Activated T-cell treated with anti-CD3 and anti-CD28 coated beads, Interleukin-2, amount 50 U/mL, for 24 hours (primary cell): ENCODE results near the gene RNF13.
"Not testable (repeated sequence)": the region's sequence is repeated elsewhere in the genome, so short reads cannot be mapped to it uniquely, and the experiment has no call there.

Source experiments
- DNase-seq: peaks from one replicate; pipeline ENCODE4 v3.0.0-alpha.2; 2020
- H3K27ac Mint-ChIP-seq: 2 replicates; pipeline ENCODE4 v1.8.0; 2020; ENCODE audit warnings: mild to moderate bottlenecking, mixed read lengths
- H3K27me3 Mint-ChIP-seq: 2 replicates; pipeline ENCODE4 v1.8.0; 2020; ENCODE audit warnings: mixed read lengths
- H3K36me3 Mint-ChIP-seq: 2 replicates; pipeline ENCODE4 v1.8.0; 2020; ENCODE audit warnings: low read depth, mixed read lengths
- H3K4me1 Mint-ChIP-seq: 2 replicates; pipeline ENCODE4 v1.8.0; 2020; ENCODE audit warnings: low read depth, mixed read lengths
- H3K4me3 Mint-ChIP-seq: 2 replicates; pipeline ENCODE4 v1.8.0; 2020; ENCODE audit warnings: mild to moderate bottlenecking, moderate library complexity, mixed read lengths
- H3K9me3 Mint-ChIP-seq: 2 replicates; pipeline ENCODE4 v1.8.0; 2020; ENCODE audit warnings: mixed read lengths

Gene RNF13

DNA sequence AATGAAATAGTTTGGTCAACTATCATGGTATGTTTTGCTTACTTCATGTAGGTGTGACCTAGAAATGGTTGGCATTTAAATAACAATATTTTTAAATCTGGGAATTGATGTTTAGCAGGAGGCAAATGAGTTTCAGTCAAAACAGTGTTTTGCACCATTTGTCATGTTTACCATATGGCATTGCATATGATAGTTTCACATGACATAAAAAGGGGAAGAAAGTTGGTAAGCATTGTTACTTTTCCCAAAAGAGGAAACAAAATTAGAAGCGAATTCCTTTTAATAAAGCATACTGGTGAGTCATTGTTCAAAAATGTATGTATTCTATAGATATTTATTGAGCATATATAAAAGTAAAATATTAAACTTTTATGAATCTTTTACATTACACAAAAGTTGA, 2.3 kb downstream of the RNF13 start:
- DNase-seq, result no peak
- H3K4me1 Mint-ChIP-seq, result peaks cover 67% of the 10 kb centered on the region
- peaks cover 34% of the 10 kb centered on the region for H3K36me3 Mint-ChIP-seq
- H3K9me3 Mint-ChIP-seq, result no peaks in the 10 kb centered on the region
- H3K27me3 Mint-ChIP-seq, result no peaks in the 10 kb centered on the region
- no peak overlapping the region for H3K27ac Mint-ChIP-seq
- H3K4me3 Mint-ChIP-seq, result peak overlapping the region; percentile 96

DNA sequence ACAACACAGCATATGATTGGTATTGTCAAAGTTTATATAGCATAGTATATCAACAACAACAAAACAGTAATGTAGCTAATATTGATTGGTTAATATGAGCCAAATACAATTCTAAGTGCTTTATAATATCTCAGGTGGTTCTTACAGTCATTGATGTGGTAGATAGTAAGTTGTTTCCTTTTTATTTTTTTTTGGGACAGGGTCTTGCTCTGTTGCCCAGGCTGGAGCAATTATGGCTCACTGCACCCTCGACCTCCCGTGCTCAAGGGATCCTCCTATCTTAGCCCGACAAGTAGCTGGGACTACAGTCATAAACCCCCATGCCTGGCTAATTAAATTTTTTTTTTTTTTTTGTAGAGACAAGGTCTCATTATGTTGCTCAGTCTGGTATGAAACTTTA, 2.7 kb downstream of the RNF13 start:
- DNase-seq, result no peak
- Mint-ChIP-seq H3K27ac (no peak overlapping the region), H3K27me3 (no peaks in the 10 kb centered on the region), H3K36me3 (peaks cover 34% of the 10 kb centered on the region), H3K4me3 (peak overlapping the region; percentile 6), H3K4me1 (peaks cover 68% of the 10 kb centered on the region), H3K9me3 (no peaks in the 10 kb centered on the region)

DNA sequence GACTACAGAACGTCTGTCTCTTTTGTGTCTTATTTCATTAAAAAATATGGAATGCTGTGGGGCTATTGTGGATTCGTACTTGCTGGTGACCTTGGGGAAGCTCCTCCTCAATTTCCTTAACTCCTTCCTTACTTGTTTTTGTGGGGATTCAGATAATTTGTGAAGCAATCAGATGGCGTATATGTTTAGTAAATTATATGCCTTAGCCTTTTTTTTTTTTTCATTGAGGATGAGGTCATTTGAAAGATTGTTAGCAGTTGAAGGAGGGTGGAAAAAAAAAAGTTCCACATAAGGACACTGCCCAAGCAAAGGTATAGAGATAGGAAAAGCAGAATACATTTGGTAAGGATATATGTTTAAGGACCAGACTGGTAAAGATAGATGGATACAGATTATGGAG, 3.3 kb downstream of the RNF13 start:
- peaks cover 37% of the 10 kb centered on the region for H3K36me3 Mint-ChIP-seq
- H3K9me3 Mint-ChIP-seq, result peaks cover under 1% of the 10 kb centered on the region
- peaks cover 73% of the 10 kb centered on the region for H3K4me1 Mint-ChIP-seq
- no peak overlapping the region for H3K4me3 Mint-ChIP-seq
- DNase-seq, result no peak
- no peak overlapping the region for H3K27ac Mint-ChIP-seq
- no peaks in the 10 kb centered on the region for H3K27me3 Mint-ChIP-seq

DNA sequence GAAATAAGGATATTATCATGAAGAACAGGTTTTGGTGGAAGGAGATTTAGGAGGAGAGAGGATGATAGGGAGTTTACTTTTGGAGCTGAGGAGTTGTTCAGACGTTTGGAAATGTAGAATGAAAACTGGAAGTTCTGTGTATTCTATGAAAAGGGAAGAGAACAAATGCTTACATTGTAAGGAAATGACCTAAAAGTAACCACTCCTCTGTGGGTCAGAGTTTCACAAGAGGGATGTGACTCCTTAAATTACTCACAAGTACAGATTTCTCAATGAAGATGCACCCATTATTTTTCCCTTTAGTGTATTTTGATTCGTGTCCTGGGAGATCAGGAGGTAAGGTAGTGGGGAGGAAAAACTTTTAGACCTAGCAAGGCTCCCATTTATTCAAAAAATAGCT, 4.0 kb downstream of the RNF13 start:
- DNase-seq, result no peak
- Mint-ChIP-seq H3K9me3 (peaks cover 8% of the 10 kb centered on the region), H3K27me3 (no peaks in the 10 kb centered on the region), H3K4me3 (no peak overlapping the region), H3K36me3 (peaks cover 44% of the 10 kb centered on the region), H3K4me1 (peaks cover 78% of the 10 kb centered on the region), H3K27ac (peak overlapping the region; percentile 3)

DNA sequence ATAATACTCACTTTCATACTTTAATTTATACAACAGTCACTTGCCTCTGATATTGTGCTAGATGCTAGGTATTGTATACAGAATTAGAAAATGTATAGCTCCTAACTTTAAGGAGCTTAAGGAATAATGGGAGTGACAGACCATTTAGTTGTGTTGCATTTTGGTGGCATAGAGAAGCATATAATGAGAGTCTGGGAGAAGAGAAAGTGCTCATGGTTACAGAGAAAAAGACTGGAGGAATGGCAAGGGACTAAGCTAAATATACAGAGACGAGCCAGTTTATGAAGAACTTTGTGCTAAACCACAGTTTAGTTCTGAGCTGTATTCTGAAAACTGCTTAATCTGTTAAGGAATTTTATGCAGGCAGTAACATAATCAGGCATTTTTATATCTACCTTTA, 6.4 kb downstream of the RNF13 start:
- H3K4me1 Mint-ChIP-seq, result peaks cover 81% of the 10 kb centered on the region
- no peak for DNase-seq
- H3K4me3 Mint-ChIP-seq, result no peak overlapping the region
- H3K27ac Mint-ChIP-seq, result no peak overlapping the region
- H3K9me3 Mint-ChIP-seq, result peaks cover 17% of the 10 kb centered on the region
- no peaks in the 10 kb centered on the region for H3K27me3 Mint-ChIP-seq
- peaks cover 37% of the 10 kb centered on the region for H3K36me3 Mint-ChIP-seq

DNA sequence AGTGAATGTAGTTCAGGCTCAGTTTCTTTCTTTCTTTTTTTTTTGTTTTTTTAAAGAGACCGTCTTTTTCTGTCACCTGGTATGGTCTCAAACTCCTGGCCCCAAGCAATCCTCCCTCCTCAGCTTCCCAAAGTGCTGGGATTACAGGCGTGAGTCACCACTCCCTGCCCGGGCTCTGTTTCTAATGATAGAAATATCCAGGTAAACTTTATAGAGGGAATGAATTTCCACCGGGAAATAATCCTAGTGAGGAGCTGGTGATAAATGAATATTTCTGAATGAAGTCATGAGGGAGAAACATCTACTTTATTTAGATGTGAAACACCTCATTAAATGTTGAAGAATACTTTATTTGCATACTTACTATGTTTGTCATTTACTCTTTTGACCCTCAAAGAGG, 7.2 kb downstream of the RNF13 start:
- Mint-ChIP-seq H3K9me3 (peaks cover 17% of the 10 kb centered on the region), H3K27me3 (no peaks in the 10 kb centered on the region), H3K36me3 (peaks cover 36% of the 10 kb centered on the region), H3K4me1 (peaks cover 73% of the 10 kb centered on the region), H3K4me3 (no peak overlapping the region), H3K27ac (no peak overlapping the region)
- no peak for DNase-seq

DNA sequence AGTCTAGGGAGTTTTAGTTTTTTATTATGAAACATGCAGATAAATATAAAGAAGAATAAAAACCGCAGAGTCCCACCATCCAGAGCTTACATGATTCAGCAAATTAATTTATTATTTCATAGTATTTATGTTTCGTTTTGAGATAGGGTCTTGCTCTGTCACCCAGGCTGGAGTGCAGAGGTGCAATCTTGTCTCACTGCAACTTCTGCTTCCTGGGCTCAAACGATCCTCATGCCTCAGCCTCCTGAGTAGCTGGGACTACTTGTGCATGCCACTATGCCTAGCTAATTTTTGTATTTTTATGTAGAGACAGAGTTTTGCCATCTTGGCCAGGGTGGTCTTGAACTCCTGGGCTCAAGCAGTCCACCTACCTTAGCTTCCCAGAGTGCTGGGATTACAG, 13.6 kb downstream of the RNF13 start:
- H3K27me3 Mint-ChIP-seq, result no peaks in the 10 kb centered on the region
- peaks cover 21% of the 10 kb centered on the region for H3K9me3 Mint-ChIP-seq

DNA sequence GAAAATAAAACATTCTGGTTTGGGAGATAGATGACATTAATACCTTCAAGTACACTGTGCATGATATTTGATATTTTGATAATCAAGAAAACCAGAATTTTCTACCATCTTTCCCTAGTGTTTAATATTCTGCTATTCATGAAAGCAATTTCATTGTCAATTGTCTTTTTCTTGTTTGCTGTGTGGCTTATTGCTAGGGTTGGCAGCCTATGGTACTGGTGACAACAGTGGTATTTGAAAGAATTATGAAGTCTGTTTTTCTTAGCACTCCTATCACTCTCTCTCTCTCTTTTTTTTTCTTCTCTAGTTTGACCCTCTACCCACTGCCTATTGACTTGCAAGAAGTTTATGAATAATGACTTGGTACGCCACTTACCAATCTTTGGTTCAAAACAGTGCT, 15.4 kb downstream of the RNF13 start:
- Mint-ChIP-seq H3K4me1 (peaks cover 15% of the 10 kb centered on the region), H3K36me3 (peaks cover 52% of the 10 kb centered on the region), H3K4me3 (no peak overlapping the region), H3K27me3 (no peaks in the 10 kb centered on the region), H3K27ac (no peak overlapping the region), H3K9me3 (peaks cover 21% of the 10 kb centered on the region)
- no peak for DNase-seq

More for the DNA sequence above, 13.6 kb downstream of the RNF13 start:
- Mint-ChIP-seq H3K36me3 (peaks cover 47% of the 10 kb centered on the region), H3K27ac (no peak overlapping the region), H3K4me3 (no peak overlapping the region), H3K4me1 (peaks cover 29% of the 10 kb centered on the region)
- DNase-seq, result no peak

DNA sequence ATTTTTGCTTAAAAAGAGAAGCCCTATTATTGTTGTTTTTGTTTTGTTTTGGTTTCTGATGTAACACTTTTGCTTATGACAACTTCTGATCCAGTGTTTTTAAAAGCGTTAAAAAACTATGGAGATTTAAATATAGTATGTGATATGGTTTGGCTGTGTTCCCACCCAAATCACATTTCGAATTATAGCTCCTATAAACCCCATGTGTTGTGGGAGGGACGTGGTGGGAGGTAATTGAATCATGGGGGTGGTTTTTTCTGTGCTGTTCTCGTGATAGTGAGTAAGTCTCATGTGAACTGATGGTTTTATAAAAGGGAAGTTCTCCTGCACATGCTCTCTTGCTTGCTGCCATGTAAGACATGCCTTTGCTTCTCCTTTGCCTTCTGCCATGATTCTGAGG, 16.6 kb downstream of the RNF13 start:
- not testable (repeated sequence) for H3K4me1 Mint-ChIP-seq, H3K27me3 Mint-ChIP-seq, DNase-seq, H3K4me3 Mint-ChIP-seq, H3K27ac Mint-ChIP-seq
- Mint-ChIP-seq H3K36me3 (peaks cover 54% of the 10 kb centered on the region), H3K9me3 (peaks cover 27% of the 10 kb centered on the region)

DNA sequence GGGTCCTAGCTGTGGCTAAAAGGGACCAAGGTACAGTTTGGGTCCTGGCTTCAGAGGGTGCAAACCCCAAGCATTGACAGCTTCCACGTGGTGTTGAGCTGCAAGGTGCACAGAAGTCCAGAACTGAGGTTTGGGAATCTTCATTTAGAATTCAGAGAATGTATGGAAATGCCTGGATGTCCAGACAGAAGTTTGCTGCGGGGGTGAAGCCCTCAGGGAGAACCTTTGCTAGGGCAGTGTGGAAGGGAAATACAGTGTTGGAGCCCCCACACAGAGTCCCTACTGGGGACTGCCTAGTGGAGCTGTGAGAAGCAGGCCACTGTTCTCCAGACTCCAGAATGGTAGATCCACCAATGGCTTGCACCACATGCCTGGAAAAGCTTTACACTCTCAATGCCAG, 17.9 kb downstream of the RNF13 start:
- DNase-seq, result no peak
- H3K9me3 Mint-ChIP-seq, result peaks cover 31% of the 10 kb centered on the region
- no peaks in the 10 kb centered on the region for H3K27me3 Mint-ChIP-seq
- H3K4me3 Mint-ChIP-seq, result no peak overlapping the region
- H3K4me1 Mint-ChIP-seq, result peaks cover 5% of the 10 kb centered on the region
- H3K27ac Mint-ChIP-seq, result no peak overlapping the region
- H3K36me3 Mint-ChIP-seq, result peaks cover 57% of the 10 kb centered on the region

DNA sequence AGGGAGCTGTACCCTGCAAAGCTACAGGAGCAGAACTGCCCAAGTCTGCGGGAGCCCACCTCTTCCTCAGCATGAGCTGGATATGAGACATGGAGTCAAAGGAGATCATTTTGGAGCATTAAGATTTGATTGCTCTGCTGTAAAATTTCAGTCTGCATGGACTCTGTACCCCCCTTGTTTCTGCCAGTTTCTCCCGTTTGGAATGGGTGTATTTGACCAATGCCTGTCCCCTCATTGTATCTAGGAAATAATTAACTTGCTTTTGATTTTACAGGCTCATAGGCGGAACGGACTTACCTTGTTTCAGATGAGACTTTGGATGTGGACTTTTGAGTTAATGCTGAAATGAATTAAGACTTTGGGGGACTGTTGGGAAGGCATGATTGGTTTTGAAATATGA, 18.3 kb downstream of the RNF13 start:
- no peak for DNase-seq
- Mint-ChIP-seq H3K27me3 (no peaks in the 10 kb centered on the region), H3K4me3 (no peak overlapping the region), H3K9me3 (peaks cover 33% of the 10 kb centered on the region), H3K27ac (no peak overlapping the region), H3K36me3 (peaks cover 60% of the 10 kb centered on the region), H3K4me1 (peaks cover 2% of the 10 kb centered on the region)

DNA sequence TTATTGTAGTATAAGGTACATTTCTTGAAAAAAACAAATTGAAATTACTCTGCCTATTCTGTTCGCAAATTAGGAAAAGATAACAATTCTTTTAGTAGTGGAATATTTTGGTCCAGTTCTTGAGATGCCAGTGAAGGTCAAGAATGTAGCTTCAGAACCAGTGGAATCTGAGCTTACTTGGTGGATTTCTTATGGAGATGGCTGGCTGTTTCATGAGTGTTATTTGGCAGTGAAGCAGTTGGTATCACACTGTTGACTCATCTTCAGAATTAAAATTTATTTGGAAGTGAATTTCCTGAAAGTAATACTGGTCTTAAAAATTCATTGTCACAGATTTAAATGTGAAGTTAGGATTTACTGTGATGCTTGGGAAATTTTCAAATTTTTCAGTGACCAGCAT, 19.1 kb downstream of the RNF13 start:
- DNase-seq, result no peak
- peaks cover 38% of the 10 kb centered on the region for H3K9me3 Mint-ChIP-seq
- H3K4me1 Mint-ChIP-seq, result peaks cover 3% of the 10 kb centered on the region
- H3K27ac Mint-ChIP-seq, result no peak overlapping the region
- peaks cover 67% of the 10 kb centered on the region for H3K36me3 Mint-ChIP-seq
- no peak overlapping the region for H3K4me3 Mint-ChIP-seq
- H3K27me3 Mint-ChIP-seq, result no peaks in the 10 kb centered on the region

DNA sequence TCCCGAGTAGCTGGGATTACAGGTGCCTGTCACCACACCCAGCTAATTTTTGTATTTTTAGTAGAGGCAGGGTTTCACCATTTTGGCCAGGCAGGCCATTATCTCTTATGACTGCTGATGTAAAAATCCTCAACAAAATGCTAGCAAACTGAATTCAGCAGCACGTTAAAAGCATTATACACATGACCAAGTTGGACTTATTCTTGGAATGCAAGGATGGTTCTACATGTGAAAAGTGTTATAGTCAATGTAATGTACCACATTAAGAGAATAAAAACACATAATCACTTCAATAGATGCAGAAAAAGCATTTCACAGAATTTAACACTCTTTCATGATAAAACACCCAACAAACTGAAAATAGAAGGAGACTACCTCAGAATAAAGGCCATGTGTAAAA, 20.2 kb downstream of the RNF13 start:
- no peak for DNase-seq
- Mint-ChIP-seq H3K4me3 (no peak overlapping the region), H3K27ac (no peak overlapping the region), H3K36me3 (peaks cover 73% of the 10 kb centered on the region), H3K27me3 (no peaks in the 10 kb centered on the region), H3K9me3 (peaks cover 48% of the 10 kb centered on the region), H3K4me1 (peaks cover 4% of the 10 kb centered on the region)

DNA sequence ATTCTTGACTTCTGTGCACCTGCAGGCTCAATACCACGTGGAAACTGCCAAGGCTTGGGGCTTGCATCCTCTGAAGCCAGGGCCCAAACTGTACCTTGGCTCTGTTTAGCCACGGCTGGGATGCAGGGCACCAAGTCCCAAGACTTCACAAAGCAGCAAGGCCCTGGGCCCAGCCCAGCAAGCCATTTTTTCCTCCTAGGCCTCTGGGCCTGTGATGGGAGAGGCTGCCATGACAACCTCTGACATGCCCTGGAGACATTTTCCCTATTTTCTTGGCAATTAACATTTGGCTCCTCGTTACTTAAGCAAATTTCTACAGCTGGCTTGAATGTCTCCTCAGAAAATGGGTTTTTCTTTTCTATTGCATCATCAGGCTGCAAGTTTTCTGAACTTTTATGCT, 25.5 kb downstream of the RNF13 start:
- Mint-ChIP-seq H3K4me1 (peaks cover 35% of the 10 kb centered on the region), H3K36me3 (peaks cover 46% of the 10 kb centered on the region), H3K9me3 (peaks cover 33% of the 10 kb centered on the region)
- H3K4me3 Mint-ChIP-seq, H3K27ac Mint-ChIP-seq, H3K27me3 Mint-ChIP-seq, DNase-seq: not testable (repeated sequence)

DNA sequence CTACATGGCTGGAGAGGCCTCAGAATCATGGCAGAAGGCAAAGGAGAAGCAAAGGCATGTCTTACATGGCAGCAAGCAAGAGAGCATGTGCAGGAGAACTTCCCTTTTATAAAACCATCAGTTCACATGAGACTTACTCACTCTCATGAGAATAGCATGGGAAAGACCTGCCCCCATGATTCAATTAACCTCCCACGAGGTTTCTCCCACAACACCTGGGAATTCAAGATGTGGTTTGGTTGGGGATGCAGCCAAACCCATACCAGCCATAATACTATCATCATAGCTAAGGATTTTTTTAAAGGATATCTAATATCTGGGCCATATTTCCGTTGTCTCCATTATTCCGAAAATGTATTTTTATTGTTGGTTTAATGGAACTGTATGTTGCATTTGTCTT, 26.5 kb downstream of the RNF13 start:
- Mint-ChIP-seq H3K4me1 (peaks cover 43% of the 10 kb centered on the region), H3K36me3 (peaks cover 42% of the 10 kb centered on the region), H3K9me3 (peaks cover 27% of the 10 kb centered on the region)
- DNase-seq, H3K4me3 Mint-ChIP-seq, H3K27me3 Mint-ChIP-seq, H3K27ac Mint-ChIP-seq: not testable (repeated sequence)

DNA sequence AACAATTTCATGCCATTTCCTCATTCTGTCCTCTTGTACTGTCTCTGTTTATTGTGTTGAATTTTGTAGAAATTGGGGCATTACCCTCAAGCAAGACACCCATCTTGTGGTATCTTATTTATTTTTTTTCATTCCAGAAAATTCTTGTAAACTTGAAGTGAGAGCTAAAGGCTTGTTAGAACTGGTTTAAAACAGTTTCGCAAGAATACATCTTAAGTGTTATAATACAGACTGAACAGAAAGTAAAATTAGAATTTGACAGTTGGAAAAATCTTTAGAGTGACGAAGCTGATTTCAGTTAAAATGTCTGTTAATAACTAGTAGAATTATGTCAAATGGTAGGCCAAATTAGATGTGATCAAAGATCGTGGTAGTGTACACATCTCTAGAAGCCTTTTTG, 26.9 kb downstream of the RNF13 start:
- no peak for DNase-seq
- Mint-ChIP-seq H3K36me3 (peaks cover 38% of the 10 kb centered on the region), H3K27me3 (no peaks in the 10 kb centered on the region), H3K4me3 (no peak overlapping the region), H3K9me3 (peaks cover 23% of the 10 kb centered on the region), H3K4me1 (peaks cover 46% of the 10 kb centered on the region), H3K27ac (no peak overlapping the region)
